ENCODE results near the gene PARP3.

Gene PARP3

DNA sequence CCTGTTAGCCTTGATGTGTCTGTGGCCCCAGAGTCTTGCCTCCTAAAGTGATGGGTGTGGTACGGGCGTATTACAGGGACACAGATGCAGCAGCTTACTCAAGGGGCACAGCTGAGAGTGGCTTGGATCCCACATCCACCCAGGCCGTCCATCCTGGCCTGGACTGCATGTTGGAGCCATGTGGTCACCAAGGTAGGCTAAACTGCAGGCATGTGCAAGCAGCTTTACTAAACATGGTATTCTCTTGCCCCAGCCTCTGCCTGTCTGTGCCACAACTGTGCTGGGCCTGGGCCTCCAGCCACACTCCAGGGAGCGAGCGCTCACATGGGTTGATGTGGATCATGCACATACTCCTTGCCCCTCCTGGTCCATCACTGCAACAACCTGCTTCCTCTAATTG lies 7.0 kb downstream of the PARP3 start:
- FAIRE-seq: no peak

DNA sequence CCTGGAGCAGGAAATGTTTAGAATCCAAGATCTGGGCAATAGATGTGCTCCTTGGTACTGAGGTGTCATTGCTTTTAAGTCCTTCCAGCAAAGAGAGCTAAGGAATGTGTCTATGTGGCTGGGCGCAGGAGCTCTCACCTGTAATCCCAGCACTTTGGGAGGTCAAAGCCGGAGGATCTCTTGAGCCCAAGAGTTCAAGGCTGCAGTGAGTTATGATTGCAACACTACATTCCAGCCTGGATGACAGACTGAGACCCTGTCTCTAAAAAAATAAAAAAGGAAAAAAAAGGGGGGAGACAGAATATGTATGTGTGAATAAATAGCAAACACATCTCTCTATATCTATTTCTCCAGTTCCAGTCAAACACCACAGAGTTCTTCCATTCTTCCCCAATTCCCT lies 8.7 kb downstream of the PARP3 start:
- no peak for FAIRE-seq

DNA sequence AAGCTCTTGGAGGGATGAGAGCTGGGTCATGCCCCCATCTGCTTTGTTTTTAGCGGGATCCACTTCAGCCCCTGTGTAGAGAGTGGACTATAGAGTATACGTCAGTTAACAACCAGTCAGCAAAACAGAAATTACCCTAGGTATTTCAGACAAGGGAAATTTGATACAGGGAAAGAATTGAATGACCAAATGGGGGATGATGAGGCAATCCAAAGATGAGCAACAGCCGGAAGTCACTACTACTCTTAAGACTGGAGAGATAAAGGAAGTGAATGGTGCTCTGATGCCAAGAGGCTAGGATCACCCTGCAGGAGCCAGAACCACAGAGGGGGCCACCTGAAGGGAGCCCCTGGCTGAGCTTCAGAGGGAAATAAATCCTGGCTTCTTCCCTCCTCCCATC lies 11.3 kb downstream of the PARP3 start:
- no peak for FAIRE-seq

DNA sequence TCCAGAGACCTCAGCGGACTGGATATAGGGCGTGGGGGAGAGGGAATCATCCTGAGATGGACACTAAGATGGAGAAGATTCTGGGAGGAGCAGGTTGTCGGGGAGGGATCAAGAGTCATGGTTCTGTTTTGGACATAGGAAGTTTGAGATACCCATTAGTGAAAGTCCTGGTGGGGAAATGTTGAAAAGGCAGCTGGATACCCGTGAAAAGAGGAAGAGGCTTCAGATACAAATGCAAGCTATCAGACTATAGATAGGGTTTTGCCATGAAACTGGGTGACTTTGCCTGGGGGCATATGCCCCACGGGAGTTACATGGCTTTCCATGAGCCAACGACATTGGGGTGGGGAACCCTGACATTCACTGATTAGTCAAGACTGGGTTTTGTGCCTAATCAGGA lies 11.9 kb downstream of the PARP3 start:
- no peak for FAIRE-seq

DNA sequence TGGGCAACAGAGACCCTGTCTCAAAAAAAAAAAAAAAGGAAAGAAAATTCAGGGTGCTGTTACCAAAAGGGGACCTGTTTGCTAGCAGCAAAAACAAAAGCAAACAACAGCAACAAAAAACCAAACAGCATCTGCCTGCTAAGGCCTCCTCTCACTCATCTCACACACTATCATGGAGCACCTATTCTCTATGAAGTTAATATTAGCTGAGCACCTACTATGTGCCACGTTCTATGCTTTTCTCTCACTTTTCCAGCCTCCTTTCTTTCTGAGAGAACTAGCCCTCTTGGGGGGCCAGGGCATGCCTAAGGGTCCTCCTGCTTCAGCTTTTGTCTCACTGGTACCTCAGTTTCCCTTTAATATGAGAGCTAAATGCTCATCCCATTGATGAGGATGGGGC lies 12.6 kb downstream of the PARP3 start:
- no peak for FAIRE-seq

DNA sequence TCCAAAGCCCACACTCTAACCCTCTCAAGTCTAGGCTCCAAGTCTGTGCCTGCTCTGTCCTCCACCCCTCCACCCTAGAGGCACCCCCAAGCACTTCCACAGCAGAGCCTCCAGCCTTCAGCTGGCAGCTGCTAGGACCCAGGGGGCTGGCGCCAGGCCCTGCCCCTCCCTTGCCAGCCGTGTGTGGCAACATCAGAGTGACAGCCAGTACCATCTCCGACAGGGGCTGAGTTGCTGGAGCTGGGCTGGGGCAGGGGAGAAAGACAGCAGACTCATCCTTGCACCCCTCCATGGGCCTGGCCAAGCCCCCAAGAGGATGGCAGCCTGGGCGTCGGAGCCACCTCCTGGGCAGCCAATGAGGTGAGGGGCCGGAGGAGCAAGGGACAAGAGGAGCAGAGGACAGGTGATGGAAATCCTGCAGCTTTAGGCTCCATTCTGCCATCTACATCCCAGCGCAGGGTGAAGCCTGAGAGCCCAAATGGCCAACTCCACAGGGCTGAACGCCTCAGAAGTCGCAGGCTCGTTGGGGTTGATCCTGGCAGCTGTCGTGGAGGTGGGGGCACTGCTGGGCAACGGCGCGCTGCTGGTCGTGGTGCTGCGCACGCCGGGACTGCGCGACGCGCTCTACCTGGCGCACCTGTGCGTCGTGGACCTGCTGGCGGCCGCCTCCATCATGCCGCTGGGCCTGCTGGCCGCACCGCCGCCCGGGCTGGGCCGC lies 13.2 kb downstream of the PARP3 start, which contains the start of gene GPR62:
GPR62 (plus strand) TSS at position 207 of the 718 bp plus-strand sequence; CDS start at position 479, 272 bp downstream.
- no peak for FAIRE-seq

DNA sequence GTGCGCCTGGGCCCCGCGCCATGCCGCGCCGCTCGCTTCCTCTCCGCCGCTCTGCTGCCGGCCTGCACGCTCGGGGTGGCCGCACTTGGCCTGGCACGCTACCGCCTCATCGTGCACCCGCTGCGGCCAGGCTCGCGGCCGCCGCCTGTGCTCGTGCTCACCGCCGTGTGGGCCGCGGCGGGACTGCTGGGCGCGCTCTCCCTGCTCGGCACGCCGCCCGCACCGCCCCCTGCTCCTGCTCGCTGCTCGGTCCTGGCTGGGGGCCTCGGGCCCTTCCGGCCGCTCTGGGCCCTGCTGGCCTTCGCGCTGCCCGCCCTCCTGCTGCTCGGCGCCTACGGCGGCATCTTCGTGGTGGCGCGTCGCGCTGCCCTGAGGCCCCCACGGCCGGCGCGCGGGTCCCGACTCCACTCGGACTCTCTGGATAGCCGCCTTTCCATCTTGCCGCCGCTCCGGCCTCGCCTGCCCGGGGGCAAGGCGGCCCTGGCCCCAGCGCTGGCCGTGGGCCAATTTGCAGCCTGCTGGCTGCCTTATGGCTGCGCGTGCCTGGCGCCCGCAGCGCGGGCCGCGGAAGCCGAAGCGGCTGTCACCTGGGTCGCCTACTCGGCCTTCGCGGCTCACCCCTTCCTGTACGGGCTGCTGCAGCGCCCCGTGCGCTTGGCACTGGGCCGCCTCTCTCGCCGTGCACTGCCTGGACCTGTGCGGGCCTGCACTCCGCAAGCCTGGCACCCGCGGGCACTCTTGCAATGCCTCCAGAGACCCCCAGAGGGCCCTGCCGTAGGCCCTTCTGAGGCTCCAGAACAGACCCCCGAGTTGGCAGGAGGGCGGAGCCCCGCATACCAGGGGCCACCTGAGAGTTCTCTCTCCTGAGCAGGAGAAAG lies 14.0 kb downstream of the PARP3 start:
- FAIRE-seq: no peak

DNA sequence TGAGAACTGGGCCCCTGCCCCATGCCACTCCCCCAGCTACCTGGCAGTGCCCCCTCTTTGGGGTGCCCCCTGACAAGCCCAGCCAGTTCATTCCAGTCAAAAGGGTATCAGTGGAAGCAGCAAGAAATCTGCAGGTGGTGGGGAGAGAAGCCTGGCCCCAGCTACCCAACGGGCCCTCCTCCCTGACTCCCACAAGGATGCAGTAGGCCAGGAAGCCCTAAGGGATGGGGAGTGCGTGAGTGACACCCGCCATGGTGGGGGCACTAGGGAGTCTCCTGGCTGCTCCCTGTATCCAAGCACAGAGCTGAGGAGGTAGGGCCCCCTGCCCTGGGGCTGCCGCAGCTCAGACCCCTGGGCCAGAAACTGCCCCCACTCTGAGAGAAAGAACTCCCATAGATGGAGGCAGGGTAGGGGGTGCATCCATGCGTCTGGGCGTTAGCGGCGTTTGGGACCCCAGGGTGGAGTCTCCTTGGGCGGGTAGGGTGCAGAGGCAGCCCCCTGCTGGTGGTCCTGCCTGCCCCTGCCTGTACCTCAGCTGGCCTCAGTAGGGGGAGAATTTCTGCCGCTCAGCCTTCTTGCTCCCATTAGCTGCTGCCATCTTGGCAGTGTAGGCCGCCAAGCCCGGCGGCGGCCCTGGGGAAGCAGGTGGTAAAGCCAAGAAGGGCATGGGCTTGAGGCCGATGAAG lies 15.5 kb downstream of the PARP3 start:
- no peak for FAIRE-seq

DNA sequence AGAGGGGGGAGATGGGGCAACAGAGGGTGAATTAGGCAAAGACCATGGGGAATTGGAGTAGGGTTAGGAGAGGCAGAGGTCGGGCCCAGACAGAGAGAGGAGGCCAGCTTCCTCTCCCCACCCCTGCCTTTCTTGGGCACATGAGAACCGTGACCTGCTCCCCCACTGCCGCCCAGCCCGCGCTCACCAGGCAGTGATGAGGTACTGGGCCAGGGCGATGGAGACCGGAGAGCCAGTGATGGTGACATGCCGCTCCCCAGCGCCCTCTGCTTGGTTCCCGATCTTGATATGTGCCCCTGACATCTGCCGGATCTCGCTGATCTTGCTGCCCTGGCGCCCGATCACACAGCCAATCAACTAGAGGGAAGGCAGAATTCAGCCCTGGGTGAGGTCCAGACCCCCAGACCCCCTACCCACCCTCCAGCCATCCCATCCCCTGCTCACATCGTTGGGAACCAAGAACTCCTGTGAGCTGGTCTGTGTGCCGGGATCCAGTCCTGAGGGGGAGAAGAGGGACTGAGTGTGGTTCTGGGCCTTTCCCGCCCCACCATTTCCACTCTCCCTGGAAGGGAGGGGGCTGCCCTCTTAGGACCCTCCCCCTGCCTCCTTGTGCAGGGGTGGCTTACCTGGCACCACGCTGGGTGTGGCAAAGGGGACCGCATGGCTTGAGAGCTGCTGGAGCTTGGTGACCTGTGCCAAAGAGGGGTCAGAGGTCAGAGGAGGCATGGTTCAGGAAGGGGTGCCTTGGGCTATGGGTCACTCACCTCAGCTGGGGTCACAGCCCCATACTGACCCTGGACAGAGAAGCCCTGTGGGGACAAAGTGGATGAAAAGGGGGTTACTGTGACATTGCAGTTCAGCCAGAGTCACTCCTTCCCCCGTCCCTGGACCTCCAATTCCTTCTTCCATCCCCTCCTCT lies 16.7 kb downstream of the PARP3 start:
- FAIRE-seq: no peak

DNA sequence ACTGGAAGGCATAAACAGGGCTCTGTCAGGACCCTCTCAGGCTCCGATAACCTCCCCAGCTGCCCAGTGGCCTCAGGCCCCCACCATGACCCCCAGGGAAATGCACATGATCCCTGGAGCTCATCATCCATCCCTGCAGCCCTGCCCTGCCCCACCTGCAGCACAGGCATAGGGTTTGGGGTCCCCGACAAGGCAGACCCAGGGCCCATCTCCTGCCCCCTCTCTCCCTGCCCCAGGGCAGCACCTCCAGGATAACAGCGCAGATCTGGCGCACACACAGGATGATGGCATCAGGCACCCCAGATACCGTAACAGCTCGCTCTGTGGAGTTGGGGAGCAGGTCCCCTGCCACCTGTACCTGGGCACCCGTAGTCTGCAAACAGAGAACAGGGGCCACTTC lies 17.5 kb downstream of the PARP3 start:
- no peak for FAIRE-seq

DNA sequence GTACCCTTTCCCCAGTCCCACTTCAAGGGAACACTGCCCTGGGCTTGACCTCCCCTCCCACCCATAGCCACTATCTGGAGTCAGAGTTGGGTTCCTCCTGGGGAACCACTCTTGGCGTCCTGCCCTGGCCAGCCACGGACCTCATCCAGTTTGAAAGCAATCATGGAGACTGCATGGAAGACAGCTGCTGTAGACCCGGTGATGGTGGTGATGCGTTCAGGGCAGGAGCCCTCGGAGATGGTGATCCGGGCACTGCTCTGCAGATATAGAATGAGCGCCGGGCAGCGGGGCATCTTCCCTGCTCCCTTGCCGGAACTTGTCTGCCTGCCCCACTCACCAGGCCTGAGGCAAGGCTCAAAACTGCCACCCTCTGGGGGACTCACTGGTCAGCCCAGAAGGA lies 18.2 kb downstream of the PARP3 start:
- no peak for FAIRE-seq

DNA sequence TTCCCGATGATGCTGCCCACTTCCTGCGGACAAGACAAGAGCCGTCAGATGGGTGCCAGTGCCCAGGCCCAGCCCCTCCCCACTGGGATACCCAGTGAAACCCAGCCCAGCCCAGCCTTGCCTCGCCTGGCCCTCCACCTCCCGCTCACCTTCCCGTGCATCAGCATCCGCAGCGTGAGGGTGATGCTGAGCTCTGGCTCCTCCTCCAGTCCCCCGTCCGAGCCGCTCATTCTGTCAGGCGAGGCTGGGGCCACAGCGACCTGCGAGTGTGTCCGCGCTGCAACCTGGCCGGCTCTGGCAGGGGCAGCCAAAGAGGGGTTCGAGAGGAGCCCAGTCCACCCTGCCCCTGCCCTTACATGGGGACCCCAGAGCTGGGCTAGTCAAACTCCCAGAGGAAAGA lies 18.8 kb downstream of the PARP3 start:
- no peak for FAIRE-seq

DNA sequence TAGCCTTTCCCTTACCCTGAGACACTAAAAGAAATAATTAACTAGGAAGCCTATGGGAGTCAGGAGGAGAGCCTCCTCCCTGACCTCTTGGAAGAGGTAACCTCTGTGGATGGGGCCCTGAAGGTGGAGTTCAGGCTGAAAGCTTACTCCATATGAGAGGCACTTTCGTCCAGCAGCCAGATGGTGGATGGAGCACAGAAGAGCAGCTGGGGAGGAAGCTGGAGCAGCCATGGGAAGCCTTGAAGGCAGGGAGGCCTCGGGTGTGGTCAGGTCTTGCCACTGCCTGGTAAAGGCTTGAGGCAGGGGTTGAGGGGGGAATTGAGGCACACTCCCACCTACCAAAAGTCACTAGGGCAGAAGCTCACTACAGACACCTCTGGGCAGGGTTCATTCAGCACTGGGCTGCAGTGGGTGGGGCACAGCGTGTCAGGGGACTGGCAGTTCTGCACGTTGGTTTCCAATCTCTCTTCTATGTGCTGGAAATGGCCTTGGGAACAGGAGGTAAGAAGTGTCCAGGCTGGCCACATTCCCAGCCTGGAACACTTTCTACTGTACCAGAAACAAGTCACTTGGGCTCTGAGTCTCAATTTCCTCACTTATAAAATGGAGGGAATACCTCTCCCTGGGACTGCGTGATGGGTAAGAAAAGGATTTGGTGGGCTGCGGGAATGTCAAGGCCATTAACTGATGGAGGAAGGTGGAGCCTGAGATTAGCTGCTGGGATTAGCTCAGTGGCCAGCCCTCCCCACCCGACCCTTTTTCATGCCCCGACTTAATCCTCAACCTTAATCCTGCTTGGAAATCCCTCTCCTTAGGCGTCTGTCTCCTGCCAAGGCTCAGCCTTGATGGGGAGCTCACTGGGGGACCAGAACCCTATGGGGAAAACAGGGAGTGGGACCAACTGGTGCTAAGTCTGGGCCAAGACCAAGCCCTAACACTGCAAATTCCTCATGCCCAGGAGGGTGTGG lies 19.7 kb downstream of the PARP3 start:
- FAIRE-seq: no peak

DNA sequence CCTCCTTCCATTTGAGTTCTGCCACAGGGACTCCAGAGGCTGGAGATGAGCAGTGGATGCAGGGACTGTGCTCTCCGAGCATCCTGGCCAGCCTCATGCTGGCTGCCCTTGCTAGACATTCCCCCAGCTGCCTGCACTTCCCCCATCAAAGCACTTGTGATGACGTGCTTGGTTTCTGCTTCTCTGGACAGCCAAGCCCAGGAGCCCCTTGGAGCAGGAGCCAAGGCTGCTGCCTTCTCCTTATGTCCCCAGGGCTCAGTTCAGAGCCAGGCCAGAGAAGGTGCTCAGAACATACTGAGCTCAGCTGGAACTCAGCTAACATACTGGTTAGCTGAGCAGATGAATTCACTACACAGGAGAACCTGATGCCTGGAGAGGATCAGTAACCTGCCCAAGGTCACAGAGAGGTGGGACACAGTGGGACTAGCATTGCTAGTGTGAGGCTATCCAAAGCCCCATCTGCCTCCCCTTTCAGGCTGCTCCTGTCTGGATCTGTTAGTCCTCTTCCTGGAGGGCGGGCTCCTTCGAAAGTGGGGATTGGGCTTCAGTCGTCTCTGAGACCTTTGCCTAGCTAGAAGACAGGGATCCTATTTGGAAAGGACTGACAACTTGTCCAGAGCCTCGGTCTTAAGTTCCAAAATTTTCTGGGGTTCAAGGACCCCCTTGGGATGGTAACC lies 20.8 kb downstream of the PARP3 start:
- FAIRE-seq: no peak

DNA sequence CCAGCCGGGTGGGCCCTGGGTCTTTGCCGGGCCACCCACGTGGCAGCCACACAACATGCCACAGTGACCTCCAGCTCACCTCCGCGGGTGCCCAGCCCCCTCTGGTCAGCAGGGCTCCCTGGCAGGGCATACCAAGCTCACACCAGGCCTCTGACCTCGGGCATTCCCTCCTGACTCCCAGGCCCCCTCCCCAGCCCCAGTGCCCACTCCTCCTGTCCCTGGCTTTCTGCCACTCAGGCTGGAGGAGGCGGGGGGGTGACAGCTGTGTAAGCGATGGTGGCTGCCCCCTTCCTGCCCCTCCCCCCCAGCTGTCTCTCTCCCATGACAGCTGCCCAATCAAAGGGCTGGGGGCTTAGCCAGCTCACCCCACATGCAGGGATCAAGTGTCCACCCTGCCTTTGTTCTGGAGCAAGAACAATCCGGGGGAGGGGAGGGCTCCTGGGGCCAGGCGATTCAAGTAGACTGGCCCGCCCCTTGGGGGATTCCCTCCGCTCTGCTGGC lies 21.8 kb downstream of the PARP3 start:
- no peak for FAIRE-seq

DNA sequence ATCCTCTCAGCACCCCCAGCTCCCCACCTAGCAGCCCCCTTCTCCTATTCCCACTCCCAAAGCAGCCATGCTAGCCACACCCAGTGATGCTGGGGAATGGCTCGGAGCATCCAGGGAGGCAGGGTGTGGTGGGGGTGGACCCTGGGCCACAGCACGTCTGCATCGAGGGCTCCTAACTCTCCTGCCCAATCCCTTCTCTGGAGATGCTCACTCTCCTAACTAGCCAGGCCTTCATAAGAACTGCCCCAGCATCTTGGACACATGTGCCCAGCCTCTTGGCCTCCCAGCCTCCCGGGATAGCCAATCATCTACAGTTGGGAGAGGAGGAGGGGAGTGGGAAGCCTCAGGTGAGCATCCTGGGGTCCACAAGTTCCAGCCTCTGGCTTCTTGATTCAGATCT lies 22.4 kb downstream of the PARP3 start:
- no peak for FAIRE-seq

DNA sequence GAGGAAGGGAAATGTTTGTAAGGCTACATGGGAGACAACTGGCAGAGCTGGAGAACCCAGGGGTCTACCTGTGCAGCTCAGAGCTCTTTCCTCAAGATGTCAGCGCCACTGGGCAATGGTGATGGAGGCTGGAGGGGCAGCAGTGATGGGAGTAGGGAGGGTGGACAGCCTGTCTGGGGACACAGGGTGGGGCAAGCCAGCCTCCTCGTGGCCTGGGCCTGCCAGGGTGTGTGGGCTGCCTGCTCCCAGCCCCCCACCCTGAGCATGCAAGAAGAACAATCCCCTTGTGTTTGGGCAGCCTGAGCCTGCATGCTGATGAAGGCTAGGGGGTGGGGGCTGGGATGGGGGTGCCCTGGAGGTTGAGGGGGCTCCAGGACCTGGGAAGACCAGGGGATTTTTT lies 23.9 kb downstream of the PARP3 start:
- FAIRE-seq: no peak

DNA sequence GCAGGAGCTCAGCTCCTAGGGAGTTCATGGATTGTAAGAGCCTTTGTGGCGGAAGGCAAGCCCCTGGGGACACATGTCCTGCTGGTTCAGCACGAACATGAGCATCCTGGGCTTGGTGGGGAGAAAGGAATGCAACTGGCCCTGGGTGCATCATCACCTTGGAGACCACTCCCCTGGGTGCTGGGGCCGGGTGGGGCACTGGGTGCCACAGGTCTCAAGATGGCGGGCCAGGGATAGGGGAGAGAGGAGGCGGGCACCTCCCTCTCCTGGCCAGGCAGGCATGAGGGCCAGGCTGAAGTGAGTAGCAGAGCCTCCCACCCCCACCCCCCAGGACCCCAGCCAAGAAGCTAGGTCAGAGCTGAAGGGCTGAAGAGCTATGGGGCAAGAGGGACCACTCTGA lies 24.3 kb downstream of the PARP3 start:
- no peak for FAIRE-seq

DNA sequence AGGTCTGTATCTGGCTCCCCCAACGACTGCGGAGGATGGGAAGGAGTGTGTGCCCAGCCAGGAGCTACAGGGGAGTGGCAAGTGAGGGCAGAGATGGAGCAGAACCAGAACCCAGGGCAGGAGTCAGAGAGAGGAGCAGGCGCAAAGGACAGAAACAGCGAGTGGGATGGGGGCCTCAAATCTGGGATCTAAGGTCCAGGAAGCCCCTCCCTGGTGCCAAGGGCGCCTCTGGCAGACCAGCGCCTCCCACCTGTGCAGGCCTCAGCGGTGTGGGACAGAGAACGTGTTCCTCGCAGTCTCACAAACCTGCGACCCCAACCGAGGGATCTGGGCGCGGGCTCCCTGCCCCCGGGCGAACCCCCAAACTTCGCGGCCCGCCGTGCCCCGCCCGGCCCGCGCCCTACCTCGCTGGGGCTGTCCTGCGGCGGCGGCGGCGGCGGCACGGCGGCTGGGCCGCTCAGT lies 24.8 kb downstream of the PARP3 start:
- no peak for FAIRE-seq

DNA sequence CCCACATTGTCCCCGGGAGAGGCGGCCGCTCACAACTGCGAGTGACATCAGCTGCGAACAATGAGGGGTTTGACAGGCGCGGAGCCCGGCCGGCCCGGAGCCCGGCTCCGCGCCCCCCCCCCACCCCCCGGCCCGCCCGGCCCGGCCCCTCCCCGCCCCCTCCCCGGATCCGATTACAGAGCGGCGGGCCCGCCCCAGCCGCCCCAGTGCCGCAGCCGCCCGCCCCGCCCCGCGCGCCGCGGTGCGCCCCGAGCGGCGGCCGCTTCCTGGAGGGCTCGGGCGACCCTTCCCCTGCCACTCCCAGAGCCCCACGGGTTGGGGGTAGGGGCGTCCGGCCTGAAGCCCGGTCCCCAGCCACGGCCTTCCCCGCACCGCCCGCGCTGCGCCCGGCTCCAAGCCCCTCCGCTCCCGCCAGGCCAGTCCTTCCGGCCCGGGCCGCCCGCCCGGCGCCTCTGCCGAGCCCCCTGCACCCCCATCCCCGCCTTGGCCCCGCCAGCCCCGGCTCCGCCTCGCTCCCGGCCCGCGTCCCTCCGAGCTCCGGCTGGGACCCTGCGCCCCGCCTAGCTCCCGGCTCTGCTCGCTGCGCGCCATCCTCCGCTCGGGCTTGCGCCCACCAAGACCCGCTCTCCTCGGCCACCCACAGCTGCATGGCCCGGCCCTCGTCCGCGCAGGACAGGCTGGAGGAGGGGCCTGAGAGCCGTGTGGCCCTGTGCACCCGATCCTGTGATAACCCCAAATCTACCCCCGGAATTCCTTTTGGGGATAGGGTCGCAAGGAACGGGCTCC lies 25.4 kb downstream of the PARP3 start, which contains the start of gene PCBP4:
PCBP4 (minus strand) TSS at position 71 of the 786 bp plus-strand sequence. CDS start 6,214 bp downstream, outside the sequence.
- no peak for FAIRE-seq
